Ovary (tissue), 3 donors: Measurements from ENCODE around the gene EPYC.

Source experiments
- CTCF ChIP-seq, 3 donors: fragments of 450-650 bp in 2 of 3; fragments of 200-600 bp in 1 of 3; IDR thresholded peaks; one replicate each; pipeline versions ENCODE4 v1.5.1 to v1.8.0; 2016 to 2022; ENCODE audit warnings: antibody characterized with exemption in 3 of 3, mild to moderate bottlenecking in 1 of 3
- EP300 ChIP-seq: sonication (generic); formaldehyde crosslinking; IDR thresholded peaks from one replicate; pipeline ENCODE4 v1.6.1; 2017; ENCODE audit warnings: antibody characterized with exemption
- POLR2A ChIP-seq: fragments of 450-650 bp; IDR thresholded peaks from one replicate; pipeline ENCODE4 v1.6.1; 2017; ENCODE audit warnings: antibody characterized with exemption, mild to moderate bottlenecking, moderate library complexity
- donor health status: DM: no; HTN: no; CAD: no.

GRCh38 chr12:90969346-90969745, 35.4 kb downstream of the EPYC start:
- TF ChIP-seq EP300 (no peak), CTCF (IDR thresholded peaks at IDR 0.05) (no peak), POLR2A (no peak)
